K562 (cell line): ENCODE measurements around the gene ZSCAN12. TPM values are rescaled to one million over a fixed set of nuclear protein-coding genes. Genes with fewer than 3 reads are reported as not detected.

Experiments
- CHCHD3 ChIP-seq: fragments of 250-450 bp; sonication (Bioruptor Pico); IDR thresholded peaks from 2 replicates; pipeline ENCODE4 v2.1.2; 2022; ENCODE audit warnings: mild to moderate bottlenecking
- CUX1 ChIP-seq: fragments of 200-800 bp; sonication (Bioruptor generic); IDR thresholded peaks from 2 replicates; pipeline ENCODE4 v1.6.1; 2016; ENCODE audit warnings: missing genetic modification characterization, missing compliant biosample characterization
- EGR1 ChIP-seq: fragments of 450-650 bp; conservative IDR thresholded peaks from 2 replicates; pipeline ENCODE4 v1.6.1; 2017; ENCODE audit warnings: mild to moderate bottlenecking
- GTF2F1 ChIP-seq: IDR thresholded peaks from 2 replicates; pipeline ENCODE4 v1.6.1; 2011; ENCODE audit warnings: low read depth, low read length, improper control_type of control experiment
- HDAC2 ChIP-seq: fragments of 450-650 bp; IDR thresholded peaks from 2 replicates; pipeline ENCODE4 v1.6.1; 2016; ENCODE audit warnings: mild to moderate bottlenecking
- HNRNPL ChIP-seq: fragments of 200-400 bp; formaldehyde crosslinking; IDR thresholded peaks from 2 replicates; pipeline ENCODE4 v1.6.1; 2017; ENCODE audit warnings: low read depth, mild to moderate bottlenecking, low read length
- KDM4B ChIP-seq, 2 experiments: fragments of 450-650 bp in 1 of 2; sonication (generic) in 1 of 2; IDR thresholded peaks; 2 replicates each; pipeline ENCODE4 v1.6.1; 2016 to 2017; ENCODE audit warnings: borderline replicate concordance in 2 of 2, antibody characterized with exemption in 1 of 2, low read depth in 1 of 2, mild to moderate bottlenecking in 1 of 2
- NFIC ChIP-seq: fragments of 450-650 bp; IDR thresholded peaks from 2 replicates; pipeline ENCODE4 v1.6.1; 2017; ENCODE audit warnings: mild to moderate bottlenecking, inconsistent platforms
- RNF219 ChIP-seq: fragments of 250-450 bp; sonication (Bioruptor Pico); IDR thresholded peaks from 2 replicates; pipeline ENCODE4 v1.5.0; 2022; ENCODE audit warnings: mild to moderate bottlenecking
- SRSF3 ChIP-seq: fragments of 200-400 bp; formaldehyde crosslinking; IDR thresholded peaks from 2 replicates; pipeline ENCODE4 v1.6.1; 2016; ENCODE audit warnings: mild to moderate bottlenecking, low read length, moderate library complexity; ENCODE audit not compliant: insufficient read depth
- polyA plus RNA-seq, 8 experiments: library from polyadenylated mRNA; depleted of rRNA in 4 of 8; stranded (reverse) in 5 of 8; unstranded in 3 of 8; fragments of >200 nt; fragmentation: Nextera tagmentation in 2 of 8; fragmentation: Illumina TruSeq in 1 of 8; extraction: Ambion mirVana in 2 of 8; extraction: Trizol in 1 of 8; gene quantifications; 2 replicates each; pipeline versions ENCODE4 v1.2.1 to v1.2.3, GENCODE V29; 2011 to 2014; ENCODE audit warnings: inconsistent platforms in 1 of 8, missing spikeins in 1 of 8
- total RNA-seq, 7 experiments: library from RNA; depleted of rRNA in 6 of 7; stranded (reverse); fragments of >200 nt in 6 of 7; fragmentation: Illumina TruSeq in 2 of 7; extraction: Trizol in 2 of 7; gene quantifications; 2 replicates each; pipeline versions ENCODE4 v1.2.1 to v1.2.3, GENCODE V29; 2011 to 2021; ENCODE audit warnings: low replicate concordance in 1 of 7
- TF ChIP-seq, protein P1 (sequence below): sonication (generic); formaldehyde crosslinking; IDR thresholded peaks from 2 replicates; pipeline ENCODE4 v1.8.0; 2022; ENCODE audit warnings: mild to moderate bottlenecking, missing genetic modification reagents, borderline replicate concordance
- TF ChIP-seq, protein P2 (sequence below): sonication (generic); formaldehyde crosslinking; IDR thresholded peaks from 2 replicates; pipeline ENCODE4 v1.8.0; 2022; ENCODE audit warnings: mild to moderate bottlenecking, missing genetic modification reagents

The ZSCAN12 gene
- total and polyA plus RNA-seq, 9 of the 15 experiments (the other 6 are each of a cell fraction or from before 2014, with no cell fraction given), result 2.5 to 19.6 (median 12.5) TPM

DNA sequence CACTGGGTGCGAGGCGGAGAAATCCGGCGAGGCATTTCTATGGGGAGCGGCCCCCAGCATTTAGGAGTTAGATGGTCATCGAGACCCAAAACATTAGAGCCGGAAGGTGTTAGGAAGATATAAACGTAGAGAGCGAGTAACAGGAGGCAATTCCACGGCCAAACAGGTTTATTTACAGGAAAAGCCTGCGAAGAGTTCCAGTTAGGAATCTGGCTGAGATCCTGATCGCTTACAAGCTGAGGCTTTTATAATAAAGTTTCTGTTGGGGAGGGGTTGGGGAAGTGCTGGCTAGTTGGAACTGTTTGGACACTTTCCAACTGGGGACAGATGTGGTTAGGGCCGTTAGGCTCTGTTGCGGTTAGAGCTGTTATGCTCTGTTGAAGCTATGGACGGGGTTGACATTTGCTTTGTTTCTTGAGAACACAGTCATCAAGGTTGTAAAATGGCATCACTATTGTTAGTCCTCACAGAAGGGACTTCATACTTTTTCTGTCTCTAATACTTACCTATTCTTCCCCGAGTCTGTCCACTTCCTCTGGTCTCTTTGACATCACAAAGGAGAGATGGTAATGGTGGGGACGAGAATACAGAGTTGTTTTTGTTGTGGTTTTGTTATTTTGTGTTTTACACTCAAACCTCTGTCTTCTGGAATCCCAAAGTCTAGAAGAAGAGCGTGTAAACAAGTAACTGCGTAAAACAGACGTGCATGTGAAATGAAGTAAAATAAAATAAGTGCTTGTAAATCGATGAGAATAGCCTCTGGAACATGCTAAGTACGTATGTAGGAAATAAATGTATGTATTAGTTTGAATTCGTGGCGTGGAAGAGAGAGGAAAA lies 63.0 kb downstream of the ZSCAN12 start (continued):
- no peak for TF ChIP-seq EGR1
- peak; percentile 96 for TF ChIP-seq CUX1 (CRISPR knock-in tag)
- TF ChIP-seq NFIC, result peak; percentile 98
- TF ChIP-seq SRSF3, result 0 out of 2 replicates have a peak, but pooled peaks have one; percentile 63
- no peak for TF ChIP-seq GTF2F1
- TF ChIP-seq HNRNPL, result no peak
- TF ChIP-seq CHCHD3 (CRISPR knock-in tag), result peak; percentile 48; the same call in 1 of the 2 replicates
- TF ChIP-seq KDM4B (IDR thresholded peaks at IDR 0.05; ENCODE audit: borderline replicate concordance in 2 of 2, low read depth in 1 of 2), result 0 out of 4 replicates have a peak, but pooled peaks of 1 of the 2 experiments have one; percentile 72
- TF ChIP-seq, protein P1, sequence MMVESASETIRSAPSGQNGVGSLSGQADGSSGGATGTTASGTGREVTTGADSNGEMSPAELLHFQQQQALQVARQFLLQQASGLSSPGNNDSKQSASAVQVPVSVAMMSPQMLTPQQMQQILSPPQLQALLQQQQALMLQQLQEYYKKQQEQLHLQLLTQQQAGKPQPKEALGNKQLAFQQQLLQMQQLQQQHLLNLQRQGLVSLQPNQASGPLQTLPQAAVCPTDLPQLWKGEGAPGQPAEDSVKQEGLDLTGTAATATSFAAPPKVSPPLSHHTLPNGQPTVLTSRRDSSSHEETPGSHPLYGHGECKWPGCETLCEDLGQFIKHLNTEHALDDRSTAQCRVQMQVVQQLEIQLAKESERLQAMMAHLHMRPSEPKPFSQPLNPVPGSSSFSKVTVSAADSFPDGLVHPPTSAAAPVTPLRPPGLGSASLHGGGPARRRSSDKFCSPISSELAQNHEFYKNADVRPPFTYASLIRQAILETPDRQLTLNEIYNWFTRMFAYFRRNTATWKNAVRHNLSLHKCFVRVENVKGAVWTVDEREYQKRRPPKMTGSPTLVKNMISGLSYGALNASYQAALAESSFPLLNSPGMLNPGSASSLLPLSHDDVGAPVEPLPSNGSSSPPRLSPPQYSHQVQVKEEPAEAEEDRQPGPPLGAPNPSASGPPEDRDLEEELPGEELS (CRISPR knock-in tag), result no peak
- TF ChIP-seq, protein P2, sequence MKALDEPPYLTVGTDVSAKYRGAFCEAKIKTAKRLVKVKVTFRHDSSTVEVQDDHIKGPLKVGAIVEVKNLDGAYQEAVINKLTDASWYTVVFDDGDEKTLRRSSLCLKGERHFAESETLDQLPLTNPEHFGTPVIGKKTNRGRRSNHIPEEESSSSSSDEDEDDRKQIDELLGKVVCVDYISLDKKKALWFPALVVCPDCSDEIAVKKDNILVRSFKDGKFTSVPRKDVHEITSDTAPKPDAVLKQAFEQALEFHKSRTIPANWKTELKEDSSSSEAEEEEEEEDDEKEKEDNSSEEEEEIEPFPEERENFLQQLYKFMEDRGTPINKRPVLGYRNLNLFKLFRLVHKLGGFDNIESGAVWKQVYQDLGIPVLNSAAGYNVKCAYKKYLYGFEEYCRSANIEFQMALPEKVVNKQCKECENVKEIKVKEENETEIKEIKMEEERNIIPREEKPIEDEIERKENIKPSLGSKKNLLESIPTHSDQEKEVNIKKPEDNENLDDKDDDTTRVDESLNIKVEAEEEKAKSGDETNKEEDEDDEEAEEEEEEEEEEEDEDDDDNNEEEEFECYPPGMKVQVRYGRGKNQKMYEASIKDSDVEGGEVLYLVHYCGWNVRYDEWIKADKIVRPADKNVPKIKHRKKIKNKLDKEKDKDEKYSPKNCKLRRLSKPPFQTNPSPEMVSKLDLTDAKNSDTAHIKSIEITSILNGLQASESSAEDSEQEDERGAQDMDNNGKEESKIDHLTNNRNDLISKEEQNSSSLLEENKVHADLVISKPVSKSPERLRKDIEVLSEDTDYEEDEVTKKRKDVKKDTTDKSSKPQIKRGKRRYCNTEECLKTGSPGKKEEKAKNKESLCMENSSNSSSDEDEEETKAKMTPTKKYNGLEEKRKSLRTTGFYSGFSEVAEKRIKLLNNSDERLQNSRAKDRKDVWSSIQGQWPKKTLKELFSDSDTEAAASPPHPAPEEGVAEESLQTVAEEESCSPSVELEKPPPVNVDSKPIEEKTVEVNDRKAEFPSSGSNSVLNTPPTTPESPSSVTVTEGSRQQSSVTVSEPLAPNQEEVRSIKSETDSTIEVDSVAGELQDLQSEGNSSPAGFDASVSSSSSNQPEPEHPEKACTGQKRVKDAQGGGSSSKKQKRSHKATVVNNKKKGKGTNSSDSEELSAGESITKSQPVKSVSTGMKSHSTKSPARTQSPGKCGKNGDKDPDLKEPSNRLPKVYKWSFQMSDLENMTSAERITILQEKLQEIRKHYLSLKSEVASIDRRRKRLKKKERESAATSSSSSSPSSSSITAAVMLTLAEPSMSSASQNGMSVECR, result no peak
- peak; percentile 20; the same call in 1 of the 2 replicates for TF ChIP-seq RNF219 (CRISPR knock-in tag)
- TF ChIP-seq HDAC2, result no peak
